GM10266 (cell line): ENCODE measurements around the gene SIGLEC7.

Experiments used
- DNase-seq: peaks from one replicate; pipeline ENCODE4 v3.0.0; 2012; ENCODE audit errors: extremely low spot score
- CTCF ChIP-seq: IDR thresholded peaks from 2 replicates; pipeline ENCODE4 v1.5.1; 2012; ENCODE audit warnings: mild to moderate bottlenecking, low read depth; ENCODE audit not compliant: control insufficient read depth, insufficient read depth; ENCODE audit errors: missing control alignments

The SIGLEC7 gene

GRCh38 chr19:51116736-51117286 lies 25.3 kb upstream of the SIGLEC7 start:
- no peak for TF ChIP-seq CTCF
- DNase-seq, result no peak

- DNase-seq, result no peak
- no peak for TF ChIP-seq CTCF
Measured at GRCh38 chr19:51119101-51119500, 23.0 kb upstream of the SIGLEC7 start.

- DNase-seq, result no peak
- no peak for TF ChIP-seq CTCF
Measured at GRCh38 chr19:51119611-51120010, 22.5 kb upstream of the SIGLEC7 start.

GRCh38 chr19:51120160-51120559 lies 21.9 kb upstream of the SIGLEC7 start:
- DNase-seq, result no peak
- no peak for TF ChIP-seq CTCF

- no peak for TF ChIP-seq CTCF
- no peak for DNase-seq
Measured at GRCh38 chr19:51121257-51121656, 20.8 kb upstream of the SIGLEC7 start.

- no peak for TF ChIP-seq CTCF
- DNase-seq, result no peak
Measured at GRCh38 chr19:51122112-51122981, 19.8 kb upstream of the SIGLEC7 start.

GRCh38 chr19:51123381-51123800 lies 18.7 kb upstream of the SIGLEC7 start:
- no peak for TF ChIP-seq CTCF
- no peak for DNase-seq
